ENCODE data around the gene RPL15.

DNA sequence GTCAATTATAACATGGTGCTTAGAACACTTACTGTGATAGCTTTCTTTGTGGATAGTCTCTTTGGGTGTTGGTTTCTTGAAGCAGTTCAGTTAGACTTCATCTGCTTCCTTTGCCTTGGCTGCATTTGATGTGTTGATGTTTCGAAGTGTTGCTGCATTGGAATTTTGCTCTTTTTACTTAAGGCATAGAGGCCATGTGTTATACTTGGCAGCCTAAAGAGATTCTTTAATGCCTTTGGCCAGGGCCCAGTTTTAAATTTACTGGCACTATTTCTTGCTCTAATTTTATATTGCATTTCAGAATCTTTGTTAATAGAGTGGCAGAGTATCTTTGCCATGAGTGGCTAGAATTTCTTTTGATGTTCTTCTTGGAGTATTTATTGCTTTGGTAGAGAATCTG, 49.4 kb downstream of the RPL15 start:
- no peak for TF ChIP-seq POLR2A (IDR thresholded peaks at IDR 0.05; ENCODE audit: low read depth)
- TF ChIP-seq, protein P1, sequence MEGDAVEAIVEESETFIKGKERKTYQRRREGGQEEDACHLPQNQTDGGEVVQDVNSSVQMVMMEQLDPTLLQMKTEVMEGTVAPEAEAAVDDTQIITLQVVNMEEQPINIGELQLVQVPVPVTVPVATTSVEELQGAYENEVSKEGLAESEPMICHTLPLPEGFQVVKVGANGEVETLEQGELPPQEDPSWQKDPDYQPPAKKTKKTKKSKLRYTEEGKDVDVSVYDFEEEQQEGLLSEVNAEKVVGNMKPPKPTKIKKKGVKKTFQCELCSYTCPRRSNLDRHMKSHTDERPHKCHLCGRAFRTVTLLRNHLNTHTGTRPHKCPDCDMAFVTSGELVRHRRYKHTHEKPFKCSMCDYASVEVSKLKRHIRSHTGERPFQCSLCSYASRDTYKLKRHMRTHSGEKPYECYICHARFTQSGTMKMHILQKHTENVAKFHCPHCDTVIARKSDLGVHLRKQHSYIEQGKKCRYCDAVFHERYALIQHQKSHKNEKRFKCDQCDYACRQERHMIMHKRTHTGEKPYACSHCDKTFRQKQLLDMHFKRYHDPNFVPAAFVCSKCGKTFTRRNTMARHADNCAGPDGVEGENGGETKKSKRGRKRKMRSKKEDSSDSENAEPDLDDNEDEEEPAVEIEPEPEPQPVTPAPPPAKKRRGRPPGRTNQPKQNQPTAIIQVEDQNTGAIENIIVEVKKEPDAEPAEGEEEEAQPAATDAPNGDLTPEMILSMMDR (IDR thresholded peaks at IDR 0.05), result no peak

All from esophagus muscularis mucosa (tissue), 3 donors.